ENCODE measurements around the gene ZFYVE19. TPM values are rescaled to one million over a fixed set of nuclear protein-coding genes. Genes with fewer than 3 reads are reported as not detected.

ZFYVE19 gene
- total and polyA plus RNA-seq, 2 of the 4 experiments (the other 2 are of a cell fraction) = 22.6 to 29.6 TPM

GRCh38 chr15:40826423-40827075, 19.7 kb downstream of the ZFYVE19 start:
- no peak overlapping the region for H3K9ac ChIP-seq (ENCODE audit: low read depth, low read length)
- no peaks in the 10 kb centered on the region for H3K9me3 ChIP-seq (ENCODE audit: control insufficient read depth, insufficient read depth, low read length)
- H3K18ac ChIP-seq (ENCODE audit: low read depth, low read length) = no peak overlapping the region; the same call in 1 of the 2 replicates
- no peak overlapping the region for H4K5ac ChIP-seq (ENCODE audit: low read depth, low read length)
- DNase-seq = no peak
- H3K56ac ChIP-seq (ENCODE audit: extremely low read depth, insufficient read depth, low read length) = no peak overlapping the region
- ChIA-PET CTCF (no interaction called here), POLR2A (ENCODE audit: unreplicated experiment) (no interaction called here)
- H2BK20ac ChIP-seq (ENCODE audit: low read depth, low read length) = no peak overlapping the region
- H2BK120ac ChIP-seq (ENCODE audit: low read depth, low read length) = no peak overlapping the region
- peaks cover 5% of the 10 kb centered on the region for H3K9me1 ChIP-seq (ENCODE audit: insufficient read depth, low read length)
- dilution Hi-C loops (cut with HindIII; ENCODE audit: low sequenced_read_pairs, unreplicated experiment) (no loop called here), intact Hi-C loops (cut with micrococcal nuclease) (no loop called here), in situ Hi-C loops (cut with MboI; ENCODE audit: low sequenced_read_pairs) (no loop called here)
- H3K27ac ChIP-seq (ENCODE audit: insufficient read depth, low read length) = no peak overlapping the region
- no peaks in the 10 kb centered on the region; the same call in 1 of the 2 replicates for H4K20me1 ChIP-seq (ENCODE audit: insufficient read depth, low read length)
- H3K79me1 ChIP-seq (ENCODE audit: low read depth in 1 of 2, low read length in 2 of 2) = no peaks in the 10 kb centered on the region
- no peak overlapping the region for H3K14ac ChIP-seq (replicated peaks; ENCODE audit: low read depth, low read length)
- no peak overlapping the region; the same call in 1 of the 2 replicates for H2AK5ac ChIP-seq (ENCODE audit: low read depth, low read length)
- no peak overlapping the region for H2AK9ac ChIP-seq (replicated peaks; ENCODE audit: low read depth, low read length, poor library complexity)
- H4K91ac ChIP-seq (ENCODE audit: insufficient read depth, low read depth, low read length) = no peak overlapping the region
- H2AFZ ChIP-seq (replicated peaks; ENCODE audit: low read length, poor library complexity) = no peak overlapping the region
- no peak overlapping the region for H2BK5ac ChIP-seq (ENCODE audit: low read depth, low read length, poor library complexity, severe bottlenecking)
- H3K4me1 ChIP-seq (ENCODE audit: control insufficient read depth, insufficient read depth, low read length) = peaks cover 11% of the 10 kb centered on the region
- ATAC-seq (ENCODE audit: low read depth) = no peak
- BruUV-seq (replicated peaks) = no TSS peak
- no peak overlapping the region for H4K8ac ChIP-seq (ENCODE audit: low read depth in 2 of 2, low read length in 2 of 2)
- no peaks in the 10 kb centered on the region for H3K36me3 ChIP-seq (ENCODE audit: control insufficient read depth, insufficient read depth, low read length)
- no peak overlapping the region for H3K4me3 ChIP-seq (ENCODE audit: insufficient read depth, low read depth, low read length)
- no peak overlapping the region; the same call in 1 of the 2 replicates for H3K23ac ChIP-seq (ENCODE audit: low read depth, low read length)
- no peak overlapping the region for H3K4me2 ChIP-seq (ENCODE audit: low read depth, low read length)
- no peak overlapping the region for H2BK15ac ChIP-seq (ENCODE audit: low read depth, low read length)
- H3K4ac ChIP-seq (ENCODE audit: low read depth, low read length) = no peak overlapping the region; the same call in 1 of the 2 replicates
- H3K27me3 ChIP-seq (ENCODE audit: control insufficient read depth, insufficient read depth, low read length) = peaks cover 6% of the 10 kb centered on the region; the same call in 1 of the 2 replicates
- no peak for TF ChIP-seq ELK1 (IDR thresholded peaks at IDR 0.05; ENCODE audit: borderline replicate concordance, low read depth, low read length)
- TF ChIP-seq, protein P1, sequence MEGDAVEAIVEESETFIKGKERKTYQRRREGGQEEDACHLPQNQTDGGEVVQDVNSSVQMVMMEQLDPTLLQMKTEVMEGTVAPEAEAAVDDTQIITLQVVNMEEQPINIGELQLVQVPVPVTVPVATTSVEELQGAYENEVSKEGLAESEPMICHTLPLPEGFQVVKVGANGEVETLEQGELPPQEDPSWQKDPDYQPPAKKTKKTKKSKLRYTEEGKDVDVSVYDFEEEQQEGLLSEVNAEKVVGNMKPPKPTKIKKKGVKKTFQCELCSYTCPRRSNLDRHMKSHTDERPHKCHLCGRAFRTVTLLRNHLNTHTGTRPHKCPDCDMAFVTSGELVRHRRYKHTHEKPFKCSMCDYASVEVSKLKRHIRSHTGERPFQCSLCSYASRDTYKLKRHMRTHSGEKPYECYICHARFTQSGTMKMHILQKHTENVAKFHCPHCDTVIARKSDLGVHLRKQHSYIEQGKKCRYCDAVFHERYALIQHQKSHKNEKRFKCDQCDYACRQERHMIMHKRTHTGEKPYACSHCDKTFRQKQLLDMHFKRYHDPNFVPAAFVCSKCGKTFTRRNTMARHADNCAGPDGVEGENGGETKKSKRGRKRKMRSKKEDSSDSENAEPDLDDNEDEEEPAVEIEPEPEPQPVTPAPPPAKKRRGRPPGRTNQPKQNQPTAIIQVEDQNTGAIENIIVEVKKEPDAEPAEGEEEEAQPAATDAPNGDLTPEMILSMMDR (conservative IDR thresholded peaks at IDR 0.05; ENCODE audit: low read depth, low read length) = no peak
- no peak for TF ChIP-seq SMC3 (IDR thresholded peaks at IDR 0.05; ENCODE audit: low read depth, low read length)
- no peak for TF ChIP-seq MXI1 (IDR thresholded peaks at IDR 0.05; ENCODE audit: borderline replicate concordance, low read depth, low read length)
- no peak for TF ChIP-seq CHD1 (IDR thresholded peaks at IDR 0.05; ENCODE audit: low read depth, low read length)
- no peak for TF ChIP-seq MAFK (IDR thresholded peaks at IDR 0.05; ENCODE audit: low read depth, low read length)
- TF ChIP-seq RCOR1 (IDR thresholded peaks at IDR 0.05; ENCODE audit: insufficient replicate concordance, low read length) = no peak
- 0% methylated on average over 1 of the region's 4 CpGs; no CpG with 5 or more reads in 1 of the 2 experiments for WGBS, 2 experiments (ENCODE audit: extremely low coverage in 2 of 2, insufficient read length in 1 of 2)
